ENCODE measurements around the gene NFYC. TPM values are rescaled to one million over a fixed set of nuclear protein-coding genes. Genes with fewer than 3 reads are reported as not detected.

NFYC gene
- total and polyA plus RNA-seq, 7 donors, result 45.8 to 69.0 (median 58.6) TPM

- no peaks in the 10 kb centered on the region for H3K36me3 ChIP-seq (ENCODE audit: insufficient read depth in 1 of 2, low read depth in 1 of 2)
- H3K4me3 ChIP-seq, result no peak overlapping the region
- 84 to 97% (median 94%) methylated on average over 2 of the region's 2 CpGs for WGBS, 3 donors
Measured at GRCh38 chr1:40679165-40679953, 12.1 kb upstream of the NFYC start.

GRCh38 chr1:40684669-40685068 lies 6.8 kb upstream of the NFYC start:
- H3K27me3 ChIP-seq (ENCODE audit: insufficient read depth in 3 of 3, low read length in 2 of 3), result no peaks in the 10 kb centered on the region
- intact Hi-C loops (cut with DNase I), result no loop called here
- no peak overlapping the region for H3K27ac ChIP-seq
- no peak overlapping the region for H3K4me3 ChIP-seq
- DNase-seq (no peak), ATAC-seq (no peak)
- 87 to 91% (median 90%) methylated on average over 3 of the region's 3 CpGs for WGBS, 3 donors
- no peaks in the 10 kb centered on the region for H3K9me3 ChIP-seq
- no peaks in the 10 kb centered on the region for H3K36me3 ChIP-seq (ENCODE audit: insufficient read depth in 1 of 2, low read depth in 1 of 2)
- H3K4me1 ChIP-seq, result no peaks in the 10 kb centered on the region
- TF ChIP-seq, protein P1, sequence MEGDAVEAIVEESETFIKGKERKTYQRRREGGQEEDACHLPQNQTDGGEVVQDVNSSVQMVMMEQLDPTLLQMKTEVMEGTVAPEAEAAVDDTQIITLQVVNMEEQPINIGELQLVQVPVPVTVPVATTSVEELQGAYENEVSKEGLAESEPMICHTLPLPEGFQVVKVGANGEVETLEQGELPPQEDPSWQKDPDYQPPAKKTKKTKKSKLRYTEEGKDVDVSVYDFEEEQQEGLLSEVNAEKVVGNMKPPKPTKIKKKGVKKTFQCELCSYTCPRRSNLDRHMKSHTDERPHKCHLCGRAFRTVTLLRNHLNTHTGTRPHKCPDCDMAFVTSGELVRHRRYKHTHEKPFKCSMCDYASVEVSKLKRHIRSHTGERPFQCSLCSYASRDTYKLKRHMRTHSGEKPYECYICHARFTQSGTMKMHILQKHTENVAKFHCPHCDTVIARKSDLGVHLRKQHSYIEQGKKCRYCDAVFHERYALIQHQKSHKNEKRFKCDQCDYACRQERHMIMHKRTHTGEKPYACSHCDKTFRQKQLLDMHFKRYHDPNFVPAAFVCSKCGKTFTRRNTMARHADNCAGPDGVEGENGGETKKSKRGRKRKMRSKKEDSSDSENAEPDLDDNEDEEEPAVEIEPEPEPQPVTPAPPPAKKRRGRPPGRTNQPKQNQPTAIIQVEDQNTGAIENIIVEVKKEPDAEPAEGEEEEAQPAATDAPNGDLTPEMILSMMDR (IDR thresholded peaks at IDR 0.05), result no peak

More at GRCh38 chr1:40679165-40679953, 12.1 kb upstream of the NFYC start:
- no peaks in the 10 kb centered on the region for H3K27me3 ChIP-seq (ENCODE audit: insufficient read depth in 3 of 3, low read length in 2 of 3)
- H3K27ac ChIP-seq, result no peak overlapping the region
- intact Hi-C loops (cut with DNase I), result no loop called here
- H3K4me1 ChIP-seq, result no peaks in the 10 kb centered on the region
- no peaks in the 10 kb centered on the region for H3K9me3 ChIP-seq
- no peak for ATAC-seq
- TF ChIP-seq, protein P1 (IDR thresholded peaks at IDR 0.05), result no peak
- DNase-seq, result no peak

DNA sequence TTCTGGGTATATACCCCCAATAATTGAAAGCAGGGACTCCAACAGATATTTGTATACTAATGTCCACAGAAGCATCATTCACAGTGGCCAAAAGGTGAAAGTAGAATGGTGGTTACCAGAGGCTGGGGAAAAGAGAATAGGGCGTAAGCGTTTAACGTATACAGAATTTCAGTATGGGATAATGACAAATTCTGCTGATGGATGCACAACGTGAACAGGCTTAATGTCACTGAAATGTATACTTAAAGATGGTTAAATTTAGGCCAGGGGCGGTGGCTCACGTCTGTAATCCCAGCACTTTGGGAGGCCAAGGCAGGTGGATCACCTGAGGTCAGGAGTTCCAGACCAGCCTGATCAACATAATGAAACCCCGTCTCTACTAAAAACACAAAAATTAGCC lies 4.4 kb upstream of the NFYC start:
- intact Hi-C loops (cut with DNase I), result no loop called here
- 85 to 94% (median 88%) methylated on average over 7 of the region's 7 CpGs for WGBS, 3 donors
- no peaks in the 10 kb centered on the region for H3K27me3 ChIP-seq (ENCODE audit: insufficient read depth in 3 of 3, low read length in 2 of 3)
- TF ChIP-seq, protein P1 (IDR thresholded peaks at IDR 0.05), result no peak
- no peak for ATAC-seq
- no peaks in the 10 kb centered on the region for H3K9me3 ChIP-seq
- no peak overlapping the region for H3K4me3 ChIP-seq
- no peaks in the 10 kb centered on the region for H3K4me1 ChIP-seq
- H3K27ac ChIP-seq, result no peak overlapping the region
- H3K36me3 ChIP-seq (ENCODE audit: insufficient read depth in 1 of 2, low read depth in 1 of 2), result no peaks in the 10 kb centered on the region
- DNase-seq, result no peak

DNA sequence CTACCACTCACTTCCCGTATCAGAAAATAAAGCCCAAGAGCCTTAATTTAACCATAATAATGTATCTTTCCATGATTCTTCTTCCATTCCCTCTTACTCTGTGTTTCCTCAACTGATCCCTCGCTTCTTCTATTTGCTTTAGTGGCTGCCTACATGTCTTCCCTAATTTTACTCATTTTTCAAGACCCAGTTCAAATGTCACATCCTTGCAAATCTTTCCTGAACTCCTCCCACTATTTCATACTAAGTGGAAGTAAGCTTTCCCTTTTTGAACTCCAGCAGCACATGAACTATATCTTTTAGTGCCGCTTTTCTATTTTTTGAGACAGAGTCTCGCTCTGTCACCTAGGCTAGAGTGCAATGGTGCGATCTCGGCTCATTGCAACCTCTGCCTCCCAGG lies 3.8 kb upstream of the NFYC start:
- no peaks in the 10 kb centered on the region for H3K9me3 ChIP-seq
- no peak overlapping the region for H3K4me3 ChIP-seq
- no peaks in the 10 kb centered on the region for H3K27me3 ChIP-seq (ENCODE audit: insufficient read depth in 3 of 3, low read length in 2 of 3)
- H3K36me3 ChIP-seq (ENCODE audit: insufficient read depth in 1 of 2, low read depth in 1 of 2), result no peaks in the 10 kb centered on the region
- TF ChIP-seq, protein P1 (IDR thresholded peaks at IDR 0.05), result no peak
- 95 to 98% (median 97%) methylated on average over 6 of the region's 6 CpGs for WGBS, 3 donors
- no peak for DNase-seq
- H3K4me1 ChIP-seq, result peaks cover 3% of the 10 kb centered on the region
- intact Hi-C loops (cut with DNase I), result no loop called here
- no peak overlapping the region for H3K27ac ChIP-seq
- no peak for ATAC-seq

GRCh38 chr1:40689737-40690136 lies 1.8 kb upstream of the NFYC start:
- TF ChIP-seq, protein P1 (IDR thresholded peaks at IDR 0.05), result no peak
- Histone ChIP-seq H3K27ac (no peak overlapping the region), H3K9me3 (no peaks in the 10 kb centered on the region), H3K4me1 (peaks cover 19% of the 10 kb centered on the region), H3K36me3 (ENCODE audit: insufficient read depth in 1 of 2, low read depth in 1 of 2) (no peaks in the 10 kb centered on the region), H3K4me3 (no peak overlapping the region), H3K27me3 (ENCODE audit: insufficient read depth in 3 of 3, low read length in 2 of 3) (no peaks in the 10 kb centered on the region)
- DNase-seq (no peak), ATAC-seq (no peak)
- WGBS, 3 donors, result 9 to 22% (median 17%) methylated on average over 1 of the region's 1 CpG
- intact Hi-C loops (cut with DNase I), result no loop called here

Data from psoas muscle (tissue), 8 donors.